H1 (cell line): ENCODE results near the gene BCL11A.

ENCODE experiments used
- BRCA1 ChIP-seq: IDR thresholded peaks from 2 replicates; pipeline ENCODE4 v1.6.1; 2012; ENCODE audit warnings: low read depth, low read length, improper control_type of control experiment
- EP300 ChIP-seq, 2 experiments: IDR thresholded peaks; 1 replicate in 1 of 2; 2 replicates in 1 of 2; pipeline ENCODE4 v1.6.1; 2011 to 2012; ENCODE audit warnings: low read depth in 2 of 2, low read length in 2 of 2, mild to moderate bottlenecking in 2 of 2, borderline replicate concordance in 1 of 2, inconsistent platforms in 1 of 2, moderate library complexity in 1 of 2
- GTF2F1 ChIP-seq: IDR thresholded peaks from 2 replicates; pipeline ENCODE4 v1.6.1; 2012; ENCODE audit warnings: low read depth, low read length, improper control_type of control experiment, borderline replicate concordance

- TF ChIP-seq GTF2F1, result no peak
- no peak for TF ChIP-seq BRCA1
- peak in 1 of 2 experiments; percentile 63; a peak in 1 of 3 replicates for TF ChIP-seq EP300 (IDR thresholded peaks at IDR 0.05; ENCODE audit: borderline replicate concordance in 1 of 2, low read depth in 2 of 2, low read length in 2 of 2)
Observed at GRCh38 chr2:60550178-60550983, 3.1 kb downstream of the BCL11A start.
